Peyer's patch (tissue), 4 donors: ENCODE measurements around the gene TMEM121. TPM values are rescaled to one million over a fixed set of nuclear protein-coding genes. Genes with fewer than 3 reads are reported as not detected.

ENCODE experiments used
- DNase-seq, 3 donors: peaks; one replicate each; pipeline ENCODE4 v3.0.0-alpha.2; 2017 to 2019
- H3K27ac ChIP-seq, 4 donors: fragments of 200-600 bp; sonication (generic); one replicate each; pipeline ENCODE4 v1.5.1; 2016 to 2019
- H3K27me3 ChIP-seq, 2 donors: fragments of 200-600 bp; sonication (generic); one replicate each; pipeline ENCODE4 v1.5.1; 2019
- H3K36me3 ChIP-seq, 3 donors: fragments of 200-600 bp; sonication (generic); one replicate each; pipeline ENCODE4 v1.5.1; 2016 to 2019
- H3K4me1 ChIP-seq, 4 donors: fragments of 200-600 bp; sonication (generic); one replicate each; pipeline ENCODE4 v1.5.1; 2016 to 2019
- H3K4me3 ChIP-seq, 4 donors: fragments of 200-600 bp; sonication (generic); 1 replicate in 3 of 4; 2 replicates in 1 of 4; pipeline ENCODE4 v1.5.1; 2016 to 2019; ENCODE audit warnings: mild to moderate bottlenecking in 1 of 4
- H3K9me3 ChIP-seq, 4 donors: fragments of 200-600 bp; sonication (generic); one replicate each; pipeline ENCODE4 v1.5.1; 2016 to 2019; ENCODE audit warnings: mild to moderate bottlenecking in 1 of 4
- CTCF ChIP-seq, 6 experiments: fragments of 450-650 bp in 4 of 6; fragments of 200-600 bp in 2 of 6; sonication (generic) in 1 of 6; IDR thresholded peaks; one replicate each; pipeline ENCODE4 v1.5.1; 2017 to 2019; ENCODE audit warnings: antibody characterized with exemption in 6 of 6, mild to moderate bottlenecking in 3 of 6, moderate library complexity in 1 of 6
- POLR2A ChIP-seq, 2 donors: fragments of 450-650 bp; IDR thresholded peaks; one replicate each; pipeline ENCODE4 v1.5.1; 2017; ENCODE audit warnings: antibody characterized with exemption in 2 of 2, mild to moderate bottlenecking in 2 of 2, moderate library complexity in 2 of 2
- total RNA-seq, 4 donors: library from RNA; depleted of rRNA; stranded (reverse); fragments of >200 nt; gene quantifications; one replicate each; pipeline ENCODE4 v1.1.0, GENCODE V29; 2016

TMEM121 gene
- total RNA-seq, result 1 to 10 TPM in 2 of 4 donors, under 1 TPM in 1, not detected in 1; 0.94 to 2.5 (median 1.1) TPM

GRCh38 chr14:105525861-105526775 lies at the start of gene TMEM121:
TSS of gene TMEM121 (plus strand) at chr14:105526583. CDS start at chr14:105528835, 2,252 bp downstream.
- Histone ChIP-seq H3K4me1 (peaks cover 0 to 35% (median 30%) of the 10 kb centered on the region in 4 donors), H3K4me3 (peak within 1 kb of the TSS; percentile 22 to 67 (median 58)), H3K27me3 (peaks cover 0 to 12% of the 10 kb centered on the region in 2 donors), H3K27ac (peak within 1 kb of the TSS in 2 of 4 donors; percentile 17 to 22), H3K9me3 (no peaks in the 10 kb centered on the region), H3K36me3 (no peaks in the 10 kb centered on the region)
- DNase-seq, result no peak
- no peak for TF ChIP-seq POLR2A (IDR thresholded peaks at IDR 0.05)

GRCh38 chr14:105476831-105477659 lies 49.3 kb upstream of the TMEM121 start:
- Histone ChIP-seq H3K4me3 (peak overlapping the region in 2 of 4 donors; percentile 63 to 94), H3K27ac (peak overlapping the region; percentile 61 to 93 (median 72)), H3K36me3 (no peaks in the 10 kb centered on the region), H3K9me3 (no peaks in the 10 kb centered on the region), H3K4me1 (peaks cover 9 to 84% (median 48%) of the 10 kb centered on the region in 4 donors), H3K27me3 (peaks cover 0 to 50% of the 10 kb centered on the region in 2 donors)
- TF ChIP-seq POLR2A (IDR thresholded peaks at IDR 0.05) (no peak), CTCF (IDR thresholded peaks at IDR 0.05) (no peak)
- DNase-seq, result no peak

GRCh38 chr14:105477660-105478397 lies 48.6 kb upstream of the TMEM121 start:
- H3K27ac ChIP-seq, result peak overlapping the region in 1 of 4 donors; percentile 53
- peaks cover 14 to 88% (median 55%) of the 10 kb centered on the region in 4 donors for H3K4me1 ChIP-seq
- TF ChIP-seq CTCF (IDR thresholded peaks at IDR 0.05), result no peak
- no peak for TF ChIP-seq POLR2A (IDR thresholded peaks at IDR 0.05)
- H3K4me3 ChIP-seq, result peak overlapping the region in 2 of 4 donors; percentile 6 to 34
- no peaks in the 10 kb centered on the region for H3K9me3 ChIP-seq
- peak in 2 of 3 donors; percentile 77 to 81 for DNase-seq
- peaks cover 0 to 50% of the 10 kb centered on the region in 2 donors for H3K27me3 ChIP-seq
- H3K36me3 ChIP-seq, result no peaks in the 10 kb centered on the region

- Histone ChIP-seq H3K4me1 (peaks cover 15 to 88% (median 53%) of the 10 kb centered on the region in 4 donors), H3K36me3 (no peaks in the 10 kb centered on the region), H3K9me3 (no peaks in the 10 kb centered on the region), H3K27me3 (peaks cover 0 to 47% of the 10 kb centered on the region in 2 donors), H3K27ac (peak overlapping the region in 1 of 4 donors; percentile 53), H3K4me3 (peak overlapping the region in 2 of 4 donors; percentile 6 to 34)
- TF ChIP-seq CTCF (IDR thresholded peaks at IDR 0.05), result no peak
- no peak for TF ChIP-seq POLR2A (IDR thresholded peaks at IDR 0.05)
- no peak for DNase-seq
Observed at GRCh38 chr14:105478398-105479251, 47.8 kb upstream of the TMEM121 start.

- Histone ChIP-seq H3K9me3 (no peaks in the 10 kb centered on the region), H3K4me1 (peaks cover 17 to 91% (median 47%) of the 10 kb centered on the region in 4 donors), H3K36me3 (no peaks in the 10 kb centered on the region), H3K4me3 (no peak overlapping the region), H3K27me3 (peaks cover 0 to 43% of the 10 kb centered on the region in 2 donors), H3K27ac (peak overlapping the region in 3 of 4 donors; percentile 87 to 96 (median 88))
- no peak for DNase-seq
- TF ChIP-seq CTCF (IDR thresholded peaks at IDR 0.05) (no peak), POLR2A (IDR thresholded peaks at IDR 0.05) (no peak)
Observed at GRCh38 chr14:105479431-105480158, 46.8 kb upstream of the TMEM121 start.
